Mesenchymal stem cell (in vitro differentiated cells and primary cell): ENCODE data around the gene RUNX1.

Experiments used
- DNase-seq: peaks from one replicate; pipeline ENCODE4 v3.0.0-alpha.2; 2013
- H2AFZ ChIP-seq: one replicate; pipeline ENCODE4 v1.6.1; 2013; ENCODE audit warnings: low read depth, mild to moderate bottlenecking, control low read depth, inconsistent platforms, low read length, moderate library complexity
- H2AK5ac ChIP-seq: 2 replicates; pipeline ENCODE4 v1.6.1; 2013; ENCODE audit warnings: low read length, moderate library complexity, mild to moderate bottlenecking, inconsistent platforms; ENCODE audit not compliant: severe bottlenecking
- H2BK120ac ChIP-seq: one replicate; pipeline ENCODE4 v1.6.1; 2013; ENCODE audit warnings: low read depth, mild to moderate bottlenecking, inconsistent platforms, low read length, moderate library complexity
- H2BK12ac ChIP-seq, 2 experiments: one replicate each; pipeline ENCODE4 v1.6.1; 2013; ENCODE audit warnings: inconsistent platforms in 2 of 2, low read length in 2 of 2, mild to moderate bottlenecking in 2 of 2, moderate library complexity in 2 of 2, control low read depth in 1 of 2
- H2BK15ac ChIP-seq: one replicate; pipeline ENCODE4 v1.6.1; 2013; ENCODE audit warnings: mild to moderate bottlenecking, low read depth, inconsistent platforms; ENCODE audit not compliant: poor library complexity, severe bottlenecking
- H2BK5ac ChIP-seq: 2 replicates; pipeline ENCODE4 v1.6.1; 2013; ENCODE audit warnings: low read depth, mild to moderate bottlenecking, low read length, control low read depth, inconsistent platforms; ENCODE audit not compliant: poor library complexity, severe bottlenecking
- H3K14ac ChIP-seq, 2 experiments: one replicate each; pipeline ENCODE4 v1.6.1; 2013; ENCODE audit warnings: inconsistent platforms in 2 of 2, low read length in 2 of 2, control low read depth in 1 of 2, mild to moderate bottlenecking in 1 of 2, moderate library complexity in 1 of 2
- H3K18ac ChIP-seq, 2 experiments: one replicate each; pipeline ENCODE4 v1.6.1; 2013; ENCODE audit warnings: inconsistent platforms in 2 of 2, low read length in 2 of 2, control low read depth in 1 of 2, low read depth in 1 of 2, mild to moderate bottlenecking in 1 of 2
- H3K23ac ChIP-seq, 2 experiments: one replicate each; pipeline ENCODE4 v1.6.1; 2013; ENCODE audit warnings: inconsistent platforms in 2 of 2, low read length in 2 of 2, mild to moderate bottlenecking in 2 of 2, moderate library complexity in 2 of 2, control low read depth in 1 of 2
- H3K27ac ChIP-seq: 2 replicates; pipeline ENCODE4 v1.5.1; 2013; ENCODE audit warnings: mild to moderate bottlenecking, moderate library complexity, low read length, control low read depth, inconsistent platforms; ENCODE audit not compliant: poor library complexity, severe bottlenecking
- H3K27me3 ChIP-seq, 2 experiments: 2 replicates each; pipeline versions ENCODE4 v1.6.1 to v1.7.0; 2013; ENCODE audit warnings: low read length in 2 of 2, mild to moderate bottlenecking in 2 of 2, moderate library complexity in 2 of 2, control low read depth in 1 of 2, inconsistent platforms in 1 of 2; ENCODE audit not compliant: control insufficient read depth in 1 of 2, insufficient read depth in 1 of 2
- H3K36me3 ChIP-seq, 2 experiments: 2 replicates each; pipeline versions ENCODE4 v1.6.1 to v1.7.0; 2013; ENCODE audit warnings: low read length in 2 of 2, control low read depth in 1 of 2, inconsistent platforms in 1 of 2, low read depth in 1 of 2, mild to moderate bottlenecking in 1 of 2; ENCODE audit not compliant: insufficient read depth in 2 of 2, control insufficient read depth in 1 of 2
- H3K4ac ChIP-seq, 2 experiments: one replicate each; pipeline ENCODE4 v1.6.1; 2013; ENCODE audit warnings: inconsistent platforms in 2 of 2, low read length in 2 of 2, mild to moderate bottlenecking in 2 of 2, moderate library complexity in 2 of 2, control low read depth in 1 of 2, low read depth in 1 of 2
- H3K4me1 ChIP-seq: 2 replicates; pipeline ENCODE4 v1.6.1; 2013; ENCODE audit warnings: low read depth, low read length, control low read depth; ENCODE audit not compliant: control insufficient read depth, insufficient read depth
- H3K4me2 ChIP-seq: 2 replicates; pipeline ENCODE4 v1.6.1; 2013; ENCODE audit warnings: low read length, mild to moderate bottlenecking, inconsistent platforms; ENCODE audit not compliant: poor library complexity, severe bottlenecking
- H3K4me3 ChIP-seq, 2 experiments: 2 replicates each; pipeline versions ENCODE4 v1.5.1 to v1.7.0; 2013; ENCODE audit warnings: low read length in 2 of 2, mild to moderate bottlenecking in 2 of 2, control low read depth in 1 of 2, low read depth in 1 of 2; ENCODE audit not compliant: insufficient read depth in 1 of 2
- H3K79me1 ChIP-seq: replicated peaks from 2 replicates; pipeline ENCODE4 v1.6.1; 2013; ENCODE audit warnings: mild to moderate bottlenecking, control low read depth, low read length, inconsistent platforms; ENCODE audit not compliant: poor library complexity, severe bottlenecking
- H3K9ac ChIP-seq: 2 replicates; pipeline ENCODE4 v1.7.0; 2013; ENCODE audit warnings: mild to moderate bottlenecking, low read length, moderate library complexity
- H3K9me3 ChIP-seq: 2 replicates; pipeline ENCODE4 v1.7.0; 2013; ENCODE audit warnings: mild to moderate bottlenecking, low read length; ENCODE audit not compliant: control insufficient read depth
- H4K8ac ChIP-seq: one replicate; pipeline ENCODE4 v1.6.1; 2013; ENCODE audit warnings: inconsistent platforms, mild to moderate bottlenecking, low read length, moderate library complexity
- H4K91ac ChIP-seq: one replicate; pipeline ENCODE4 v1.6.1; 2013; ENCODE audit warnings: mild to moderate bottlenecking, low read length, inconsistent platforms
- WGBS: methylation state at CpG from one replicate; pipeline ENCODE4 v1.1.7; 2013; ENCODE audit warnings: mixed read lengths; 5-methylcytosine and 5-hydroxymethylcytosine counted together

RUNX1 gene

GRCh38 chr21:34833465-34833864, 215.6 kb downstream of the RUNX1 start:
- peaks cover 23% of the 10 kb centered on the region for H3K4me1 ChIP-seq
- no peak overlapping the region for H3K18ac ChIP-seq
- H2BK5ac ChIP-seq: no peak overlapping the region
- no peak overlapping the region for H2BK120ac ChIP-seq
- H3K4me3 ChIP-seq: no peak overlapping the region
- H3K27ac ChIP-seq: no peak overlapping the region
- no peak overlapping the region for H3K4ac ChIP-seq
- no peak overlapping the region for H2BK12ac ChIP-seq
- 98% methylated on average over 5 of the region's 5 CpGs for WGBS
- no peak overlapping the region for H2BK15ac ChIP-seq
- DNase-seq: no peak
- H4K91ac ChIP-seq: no peak overlapping the region
- H3K9ac ChIP-seq: no peak overlapping the region
- H3K14ac ChIP-seq: no peak overlapping the region
- H2AK5ac ChIP-seq: no peak overlapping the region
- no peak overlapping the region for H3K23ac ChIP-seq
- no peak overlapping the region for H4K8ac ChIP-seq
- H3K9me3 ChIP-seq: no peaks in the 10 kb centered on the region
- no peak overlapping the region for H2AFZ ChIP-seq
- peaks cover 16% of the 10 kb centered on the region for H3K79me1 ChIP-seq
- H3K36me3 ChIP-seq: peaks cover 13 to 88% of the 10 kb centered on the region in 2 experiments
- H3K4me2 ChIP-seq: no peak overlapping the region
- no peaks in the 10 kb centered on the region for H3K27me3 ChIP-seq

- H2BK120ac ChIP-seq: no peak overlapping the region
- no peaks in the 10 kb centered on the region for H3K27me3 ChIP-seq
- H3K14ac ChIP-seq: no peak overlapping the region
- DNase-seq: no peak
- no peak overlapping the region for H3K27ac ChIP-seq
- H3K36me3 ChIP-seq: peaks cover 21 to 95% of the 10 kb centered on the region in 2 experiments
- H3K79me1 ChIP-seq: peaks cover 21% of the 10 kb centered on the region
- no peak overlapping the region for H2BK12ac ChIP-seq
- no peak overlapping the region for H4K91ac ChIP-seq
- no peak overlapping the region for H3K4me2 ChIP-seq
- 98% methylated on average over 12 of the region's 12 CpGs for WGBS
- no peak overlapping the region for H3K9ac ChIP-seq
- no peak overlapping the region for H3K23ac ChIP-seq
- no peak overlapping the region for H2AFZ ChIP-seq
- peaks cover 11% of the 10 kb centered on the region for H3K4me1 ChIP-seq
- H2BK5ac ChIP-seq: no peak overlapping the region
- no peak overlapping the region for H3K4ac ChIP-seq
- H3K18ac ChIP-seq: no peak overlapping the region
- no peak overlapping the region for H2AK5ac ChIP-seq
- no peak overlapping the region for H4K8ac ChIP-seq
- no peak overlapping the region for H3K4me3 ChIP-seq
- no peaks in the 10 kb centered on the region for H3K9me3 ChIP-seq
- H2BK15ac ChIP-seq: no peak overlapping the region
Measured at GRCh38 chr21:34830386-34831170, 218.5 kb downstream of the RUNX1 start.

- no peak for DNase-seq
- Histone ChIP-seq H3K4me2 (no peak overlapping the region), H2BK120ac (no peak overlapping the region), H2BK12ac (no peak overlapping the region), H3K9me3 (no peaks in the 10 kb centered on the region), H3K14ac (no peak overlapping the region), H3K23ac (no peak overlapping the region), H4K8ac (peak overlapping the region; percentile 7), H2AFZ (no peak overlapping the region), H3K4ac (peak overlapping the region in 1 of 2 experiments; percentile 18), H2BK15ac (no peak overlapping the region), H3K18ac (no peak overlapping the region), H3K9ac (no peak overlapping the region), H3K79me1 (peaks cover 14% of the 10 kb centered on the region), H4K91ac (peak overlapping the region; percentile 1), H2BK5ac (no peak overlapping the region), H3K4me1 (no peaks in the 10 kb centered on the region), H3K4me3 (peak overlapping the region in 1 of 2 experiments; percentile 6), H3K27me3 (no peaks in the 10 kb centered on the region), H2AK5ac (no peak overlapping the region), H3K27ac (no peak overlapping the region), H3K36me3 (peaks cover 7 to 95% of the 10 kb centered on the region in 2 experiments)
- WGBS: 97% methylated on average over 5 of the region's 5 CpGs
Measured at GRCh38 chr21:34827445-34828235, 221.5 kb downstream of the RUNX1 start.

GRCh38 chr21:34826836-34827235, 222.3 kb downstream of the RUNX1 start:
- Histone ChIP-seq H3K9me3 (no peaks in the 10 kb centered on the region), H3K4me2 (no peak overlapping the region), H3K27ac (no peak overlapping the region), H2BK15ac (no peak overlapping the region), H4K91ac (no peak overlapping the region), H2BK120ac (no peak overlapping the region), H3K27me3 (no peaks in the 10 kb centered on the region), H3K14ac (no peak overlapping the region), H3K4me3 (no peak overlapping the region), H3K79me1 (peaks cover 16% of the 10 kb centered on the region), H3K23ac (no peak overlapping the region), H2AK5ac (no peak overlapping the region), H2AFZ (no peak overlapping the region), H2BK5ac (no peak overlapping the region), H2BK12ac (no peak overlapping the region), H3K18ac (no peak overlapping the region), H3K4me1 (peaks cover 2% of the 10 kb centered on the region), H3K36me3 (peaks cover 7 to 95% of the 10 kb centered on the region in 2 experiments), H3K4ac (no peak overlapping the region), H4K8ac (no peak overlapping the region), H3K9ac (no peak overlapping the region)
- WGBS: 93% methylated on average over 3 of the region's 3 CpGs
- no peak for DNase-seq
